HFFc6 (cell line): ENCODE results near the gene OR4D6. TPM values are rescaled to one million over a fixed set of nuclear protein-coding genes. Genes with fewer than 3 reads are reported as not detected.
"Not testable (repeated sequence)": the region's sequence is repeated elsewhere in the genome, so short reads cannot be mapped to it uniquely, and the experiment has no call there.

Experiments
- DNase-seq: peaks from one replicate; pipeline ENCODE4 v3.0.0-alpha.2; 2018
- H3K27ac Mint-ChIP-seq: 2 replicates; pipeline ENCODE4 v1.8.0; 2020; ENCODE audit warnings: mild to moderate bottlenecking, mixed read lengths
- H3K27me3 Mint-ChIP-seq: 2 replicates; pipeline ENCODE4 v1.8.0; 2021; ENCODE audit warnings: mild to moderate bottlenecking, moderate library complexity, mixed read lengths; ENCODE audit not compliant: insufficient read depth
- H3K36me3 Mint-ChIP-seq: 2 replicates; pipeline ENCODE4 v1.8.0; 2021; ENCODE audit warnings: low read depth, mixed read lengths
- H3K4me1 Mint-ChIP-seq: 2 replicates; pipeline ENCODE4 v1.8.0; 2020; ENCODE audit warnings: low read depth, mixed read lengths
- H3K4me3 Mint-ChIP-seq: 2 replicates; pipeline ENCODE4 v1.8.0; 2020; ENCODE audit warnings: mild to moderate bottlenecking, moderate library complexity, mixed read lengths
- H3K9me3 Mint-ChIP-seq: 2 replicates; pipeline ENCODE4 v1.8.0; 2020; ENCODE audit warnings: mild to moderate bottlenecking, mixed read lengths
- total RNA-seq, 6 experiments: library from RNA; stranded (reverse); fragmentation: NEBNext Ultra II Directional; extraction: Animal tissue kit (Norgen Biotek cat#: 25700); gene quantifications; 2 replicates in 1 of 6; 3 replicates in 5 of 6; pipeline ENCODE4 v1.2.3, GENCODE V29; 2021
- TF ChIP-seq, protein P1 (sequence below): fragments of 200-600 bp; sonication (generic); IDR thresholded peaks from 2 replicates; pipeline ENCODE4 v1.5.0; 2021; ENCODE audit warnings: antibody characterized with exemption, mild to moderate bottlenecking

OR4D6 gene
- total RNA-seq, 6 experiments from 2014 or later: not detected

DNA sequence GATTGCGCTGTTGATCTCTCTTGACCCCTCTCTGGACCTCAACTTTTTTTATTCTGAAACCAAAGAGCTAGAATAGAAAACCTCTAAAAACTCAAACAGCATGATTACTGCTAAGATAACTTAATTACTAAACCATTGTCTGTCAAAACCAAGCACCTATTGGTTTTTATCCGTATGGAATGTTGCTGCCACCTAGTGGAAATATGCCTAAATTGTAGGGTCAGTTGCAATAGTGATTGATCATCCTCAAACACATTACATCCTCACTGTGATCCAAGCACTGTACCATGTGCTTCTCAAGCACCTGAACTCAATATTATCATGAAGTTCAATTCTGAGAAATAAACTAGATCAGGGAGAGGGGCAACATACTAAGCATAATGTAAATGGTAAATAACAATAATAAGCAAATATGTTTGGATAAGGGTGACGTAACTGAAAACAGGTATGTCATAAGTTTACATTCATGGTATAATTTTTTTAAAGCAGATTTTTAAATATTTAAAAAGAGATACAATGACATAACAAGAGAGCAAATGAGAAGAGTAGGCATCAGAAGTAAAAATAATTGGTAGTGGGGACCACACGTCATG, 26.7 kb upstream of the OR4D6 start:
- TF ChIP-seq, protein P1, sequence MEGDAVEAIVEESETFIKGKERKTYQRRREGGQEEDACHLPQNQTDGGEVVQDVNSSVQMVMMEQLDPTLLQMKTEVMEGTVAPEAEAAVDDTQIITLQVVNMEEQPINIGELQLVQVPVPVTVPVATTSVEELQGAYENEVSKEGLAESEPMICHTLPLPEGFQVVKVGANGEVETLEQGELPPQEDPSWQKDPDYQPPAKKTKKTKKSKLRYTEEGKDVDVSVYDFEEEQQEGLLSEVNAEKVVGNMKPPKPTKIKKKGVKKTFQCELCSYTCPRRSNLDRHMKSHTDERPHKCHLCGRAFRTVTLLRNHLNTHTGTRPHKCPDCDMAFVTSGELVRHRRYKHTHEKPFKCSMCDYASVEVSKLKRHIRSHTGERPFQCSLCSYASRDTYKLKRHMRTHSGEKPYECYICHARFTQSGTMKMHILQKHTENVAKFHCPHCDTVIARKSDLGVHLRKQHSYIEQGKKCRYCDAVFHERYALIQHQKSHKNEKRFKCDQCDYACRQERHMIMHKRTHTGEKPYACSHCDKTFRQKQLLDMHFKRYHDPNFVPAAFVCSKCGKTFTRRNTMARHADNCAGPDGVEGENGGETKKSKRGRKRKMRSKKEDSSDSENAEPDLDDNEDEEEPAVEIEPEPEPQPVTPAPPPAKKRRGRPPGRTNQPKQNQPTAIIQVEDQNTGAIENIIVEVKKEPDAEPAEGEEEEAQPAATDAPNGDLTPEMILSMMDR: peak; percentile 89
- no peaks in the 10 kb centered on the region; the same call in 1 of the 2 replicates for H3K27me3 Mint-ChIP-seq
- no peak overlapping the region for H3K27ac Mint-ChIP-seq
- no peak overlapping the region for H3K4me3 Mint-ChIP-seq
- no peaks in the 10 kb centered on the region for H3K9me3 Mint-ChIP-seq
- no peaks in the 10 kb centered on the region for H3K36me3 Mint-ChIP-seq
- H3K4me1 Mint-ChIP-seq: no peaks in the 10 kb centered on the region
- DNase-seq: peak; percentile 43

DNA sequence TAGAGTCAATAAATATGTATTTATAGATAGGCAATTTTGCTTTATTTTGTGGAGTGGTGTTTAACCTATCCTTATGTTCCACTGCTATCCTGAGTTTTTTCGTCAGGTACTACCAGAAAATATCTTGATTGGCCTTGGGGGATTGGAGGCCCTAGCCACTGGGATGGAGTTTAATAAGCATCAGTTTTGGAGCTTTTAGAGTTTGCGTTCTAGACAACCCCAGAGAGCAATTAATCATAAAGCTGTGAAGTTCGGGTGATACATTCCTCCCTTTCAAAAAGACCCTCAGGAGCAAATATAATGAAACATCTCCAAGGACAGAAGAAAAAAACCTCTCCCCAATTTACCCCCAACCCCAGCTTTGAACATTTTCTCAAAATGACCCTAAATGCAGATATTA, 20.6 kb upstream of the OR4D6 start, which contains the start of gene OR5A1:
Gene OR5A1 (plus strand): TSS at position 301 of the 400 bp plus-strand sequence. CDS start 6,700 bp downstream, outside the sequence.
- Mint-ChIP-seq H3K27me3 (no peaks in the 10 kb centered on the region; the same call in 1 of the 2 replicates), H3K27ac (no peak within 1 kb of the TSS), H3K4me1 (no peaks in the 10 kb centered on the region), H3K4me3 (no peak within 1 kb of the TSS), H3K36me3 (no peaks in the 10 kb centered on the region), H3K9me3 (no peaks in the 10 kb centered on the region)
- TF ChIP-seq, protein P1: no peak
- no peak for DNase-seq

DNA sequence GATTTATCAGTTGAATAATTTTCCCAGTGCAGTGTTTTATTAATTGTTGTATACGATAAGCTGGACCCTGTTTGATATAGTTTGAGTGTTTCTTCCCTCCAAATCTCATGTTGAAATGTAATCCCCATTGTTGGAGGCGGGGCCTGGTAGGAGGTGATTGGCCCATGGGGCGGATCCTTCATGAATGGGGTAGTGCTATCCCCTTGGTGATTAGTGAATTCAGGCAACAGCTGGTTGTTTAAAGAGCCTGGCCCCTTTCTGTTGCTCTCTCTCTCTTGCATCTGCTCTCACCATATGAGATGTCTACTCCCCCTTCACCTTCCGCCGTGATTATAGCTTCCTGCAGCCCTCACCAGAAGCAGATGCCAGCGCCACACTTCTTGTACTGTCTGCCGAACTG, 19.0 kb upstream of the OR4D6 start:
- Mint-ChIP-seq H3K36me3 (no peaks in the 10 kb centered on the region), H3K27me3 (no peaks in the 10 kb centered on the region; the same call in 1 of the 2 replicates)

DNA sequence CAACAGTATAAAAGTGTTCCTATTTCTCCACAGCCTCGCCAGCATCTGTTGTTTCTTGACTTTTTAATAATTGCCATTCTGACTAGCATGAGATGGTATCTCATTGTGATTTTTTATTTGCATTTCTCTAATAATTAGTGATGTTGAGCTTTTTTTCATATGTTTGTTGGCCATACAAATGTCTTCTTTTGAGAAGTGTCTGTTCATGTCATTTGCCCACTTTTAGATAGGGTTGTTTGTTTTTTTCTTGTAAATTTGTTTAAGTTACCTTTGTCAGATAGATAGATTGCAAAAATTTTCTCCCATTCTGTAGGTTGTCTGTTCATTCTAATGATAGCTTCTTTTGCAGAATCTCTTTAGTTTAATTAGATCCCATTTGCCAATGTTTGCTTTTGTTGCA, 11.1 kb upstream of the OR4D6 start:
- H3K36me3 Mint-ChIP-seq, DNase-seq, H3K9me3 Mint-ChIP-seq, H3K27ac Mint-ChIP-seq, H3K4me3 Mint-ChIP-seq, H3K4me1 Mint-ChIP-seq, H3K27me3 Mint-ChIP-seq: not testable (repeated sequence)

More for the DNA sequence above, 19.0 kb upstream of the OR4D6 start:
- H3K9me3 Mint-ChIP-seq: no peaks in the 10 kb centered on the region
- TF ChIP-seq, protein P1: no peak
- DNase-seq: no peak
- no peaks in the 10 kb centered on the region for H3K4me1 Mint-ChIP-seq
- H3K27ac Mint-ChIP-seq: no peak overlapping the region
- H3K4me3 Mint-ChIP-seq: no peak overlapping the region

DNA sequence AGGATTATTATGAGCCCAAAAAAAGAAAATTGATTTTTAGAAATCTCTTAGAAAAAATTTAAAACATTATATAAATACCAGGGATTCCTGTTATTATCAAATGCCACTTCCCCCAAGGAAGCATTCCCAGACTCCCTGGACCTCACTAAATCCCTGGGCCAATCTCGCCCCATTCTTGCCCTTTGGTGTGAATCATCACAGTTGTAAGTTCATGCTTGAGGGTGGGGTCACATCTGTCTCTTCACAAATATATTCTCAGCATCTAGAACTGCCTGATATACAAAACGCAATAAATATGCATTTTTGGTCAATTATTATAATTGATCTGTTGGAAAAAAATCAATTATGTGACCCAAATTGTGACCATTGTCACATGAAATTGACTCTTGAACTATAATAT, 8.3 kb upstream of the OR4D6 start:
- H3K36me3 Mint-ChIP-seq: no peaks in the 10 kb centered on the region
- H3K9me3 Mint-ChIP-seq: no peaks in the 10 kb centered on the region
- DNase-seq: no peak
- TF ChIP-seq, protein P1: no peak
- no peak overlapping the region for H3K4me3 Mint-ChIP-seq
- H3K27me3 Mint-ChIP-seq: peaks cover 3% of the 10 kb centered on the region; the same call in 1 of the 2 replicates
- H3K4me1 Mint-ChIP-seq: no peaks in the 10 kb centered on the region
- H3K27ac Mint-ChIP-seq: no peak overlapping the region

DNA sequence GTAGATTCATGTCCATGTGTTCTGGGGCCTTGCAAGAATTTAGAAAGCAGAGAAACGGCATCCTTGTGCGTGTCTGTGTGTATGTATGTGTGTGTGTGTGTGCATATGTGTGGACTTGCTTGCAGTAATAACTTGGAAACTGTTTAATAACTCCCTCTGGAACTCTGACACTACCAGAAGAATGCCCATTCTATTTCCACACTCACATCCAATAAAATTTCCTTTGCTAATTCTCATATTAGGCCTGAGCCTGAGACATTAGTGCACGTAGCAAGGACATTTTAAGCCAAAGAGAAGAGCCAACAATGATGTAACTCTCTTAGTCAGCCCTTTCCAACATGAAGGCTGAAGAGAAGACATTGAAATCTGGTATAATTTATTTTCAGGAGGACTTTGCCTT, 3.2 kb downstream of the OR4D6 start:
- Mint-ChIP-seq H3K27ac (no peak overlapping the region), H3K36me3 (no peaks in the 10 kb centered on the region), H3K27me3 (peaks cover 2% of the 10 kb centered on the region; the same call in 1 of the 2 replicates), H3K9me3 (no peaks in the 10 kb centered on the region), H3K4me3 (no peak overlapping the region), H3K4me1 (peaks cover 6% of the 10 kb centered on the region; the same call in 1 of the 2 replicates)
- no peak for DNase-seq
- TF ChIP-seq, protein P1: no peak
